ENCODE measurements around the gene KCNJ18.
"Not testable (repeated sequence)": the region's sequence is repeated elsewhere in the genome, so short reads cannot be mapped to it uniquely, and the experiment has no call there.

DNA sequence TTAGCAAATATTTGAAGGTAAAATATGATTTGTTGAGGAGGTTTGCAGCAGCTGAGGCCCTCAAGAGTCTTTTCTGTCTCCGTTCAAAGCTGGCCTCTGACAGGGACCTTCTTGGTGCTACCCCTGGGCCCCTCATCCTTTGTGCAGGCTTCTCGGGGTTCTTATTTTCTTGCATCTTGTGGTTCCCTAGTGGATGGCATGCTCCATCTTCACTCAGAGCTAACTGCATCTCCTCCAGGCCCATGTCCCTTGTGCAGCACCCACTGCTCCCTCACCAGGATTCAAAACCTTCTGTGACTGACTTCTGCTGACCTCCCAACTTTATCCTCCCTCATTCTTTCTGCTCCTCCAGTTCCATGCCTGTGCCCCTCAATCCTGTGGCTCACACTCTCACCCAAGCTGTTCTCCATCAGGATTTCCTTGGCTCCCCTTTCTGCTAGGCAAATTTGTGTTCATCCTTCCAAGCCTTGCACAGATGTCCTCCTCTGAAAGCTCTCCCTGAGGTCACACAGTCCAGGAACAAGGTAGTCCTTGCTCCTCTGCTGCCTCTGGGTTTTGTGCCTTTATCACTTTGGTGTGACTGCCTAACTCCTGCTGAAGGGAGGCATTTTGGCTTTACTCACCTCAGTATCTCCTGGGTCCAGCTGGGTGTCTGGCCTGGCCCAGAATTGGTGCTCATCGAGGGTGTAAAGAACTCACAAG, 25.5 kb upstream of the KCNJ18 start:
- not testable (repeated sequence) for TF ChIP-seq POLR2AphosphoS5 (IDR thresholded peaks at IDR 0.05; ENCODE audit: low read depth, low read length); TAF1 (IDR thresholded peaks at IDR 0.05; ENCODE audit: low read depth, low read length); POLR2A (IDR thresholded peaks at IDR 0.05; ENCODE audit: low read depth, low read length); PAX5 (IDR thresholded peaks at IDR 0.05; ENCODE audit: insufficient read depth, low read length, severe bottlenecking); POU2F2 (IDR thresholded peaks at IDR 0.05; ENCODE audit: low read depth, low read length); SPI1 (IDR thresholded peaks at IDR 0.05; ENCODE audit: low read depth, low read length)
